HG02798 (cell line): Measurements from ENCODE around the gene GPC6.

Experiments
- ATAC-seq: cut with Tn5 transposase; IDR thresholded peaks from one replicate; pipeline ENCODE4 v1.9.1; 2021; ENCODE audit warnings: mild to moderate bottlenecking; ENCODE audit not compliant: unreplicated experiment, poor library complexity

GPC6 gene

DNA sequence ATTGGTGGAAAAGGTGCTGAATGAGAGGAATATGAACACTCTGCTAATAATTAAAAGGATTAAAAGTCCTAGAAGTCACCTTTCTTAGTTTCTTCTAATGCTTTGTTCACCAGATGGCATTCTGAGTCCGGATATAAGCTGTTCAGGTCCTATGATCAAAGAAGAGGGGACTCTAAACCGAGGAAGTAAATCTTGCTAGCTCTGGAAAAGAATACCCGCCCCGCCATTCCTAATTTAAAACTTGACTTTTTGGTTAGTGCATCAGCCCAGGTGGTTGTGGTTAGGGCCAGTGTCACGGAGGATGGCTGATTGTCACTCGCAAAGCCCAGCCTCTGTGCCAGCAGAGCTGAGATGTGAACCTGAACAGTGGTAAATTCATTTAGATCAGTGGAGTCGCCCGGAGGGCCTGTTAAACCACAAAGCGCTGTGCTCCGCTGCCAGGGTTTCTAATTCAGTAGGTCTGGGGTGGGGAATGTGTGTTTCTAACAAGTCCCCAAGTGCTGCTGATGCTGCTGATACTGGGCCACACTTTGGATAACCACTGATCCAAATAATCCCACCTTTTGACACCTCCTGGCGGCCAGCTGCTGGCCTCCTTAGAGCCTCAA lies 827.5 kb downstream of the GPC6 start:
- no peak for ATAC-seq

GRCh38 chr13:94056362-94056990 lies 829.9 kb downstream of the GPC6 start:
- no peak for ATAC-seq

- ATAC-seq = no peak
These were observed 831.1 kb downstream of the GPC6 start for GRCh38 chr13:94057618-94058186.

DNA sequence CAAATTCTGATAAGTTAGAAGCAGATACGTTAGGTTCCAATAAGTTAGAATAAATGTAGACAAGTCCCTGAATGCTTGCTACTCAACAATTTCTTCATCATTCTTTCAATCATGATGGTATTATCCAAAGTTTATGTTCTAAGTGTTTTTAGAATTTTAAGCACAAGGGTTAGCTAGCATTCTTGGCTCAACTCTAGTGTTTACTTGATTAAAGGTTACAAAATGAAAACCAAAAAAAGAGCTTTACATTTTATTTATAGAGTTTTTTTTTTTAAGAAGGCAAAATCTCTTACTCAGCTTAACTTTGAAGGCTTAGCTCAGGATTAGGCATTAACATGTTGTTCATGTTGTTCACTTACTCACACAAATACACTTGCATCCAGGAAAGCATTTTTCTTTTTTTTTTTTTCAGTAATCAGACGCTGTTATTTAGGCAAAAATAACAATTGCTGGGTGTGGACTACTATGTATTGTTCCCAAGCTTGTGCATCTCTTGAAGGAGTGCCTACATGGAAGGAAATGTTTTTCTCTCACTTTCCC lies 832.3 kb downstream of the GPC6 start:
- no peak for ATAC-seq

GRCh38 chr13:94061301-94061700 lies 834.7 kb downstream of the GPC6 start:
- no peak for ATAC-seq

GRCh38 chr13:94063096-94063495 lies 836.5 kb downstream of the GPC6 start:
- ATAC-seq = no peak

DNA sequence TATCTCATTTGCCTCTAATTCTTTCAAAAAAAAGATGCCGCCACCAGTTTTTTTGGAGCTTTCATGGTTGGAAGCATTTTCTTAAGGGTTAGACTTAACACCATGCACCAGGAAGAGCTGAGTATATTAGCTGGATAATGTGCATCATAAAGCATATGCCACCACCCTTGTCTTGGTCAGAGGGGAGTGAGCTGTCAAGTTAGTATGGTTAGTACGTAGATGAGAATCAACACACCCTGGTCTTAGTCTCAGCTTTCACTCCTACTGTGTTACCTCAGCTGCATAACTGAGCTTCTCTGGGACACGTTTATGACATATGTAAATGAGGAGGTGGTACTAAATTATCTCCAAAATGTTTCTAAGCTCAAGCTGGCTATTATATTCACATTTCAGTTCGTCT lies 837.2 kb downstream of the GPC6 start:
- ATAC-seq = no peak

DNA sequence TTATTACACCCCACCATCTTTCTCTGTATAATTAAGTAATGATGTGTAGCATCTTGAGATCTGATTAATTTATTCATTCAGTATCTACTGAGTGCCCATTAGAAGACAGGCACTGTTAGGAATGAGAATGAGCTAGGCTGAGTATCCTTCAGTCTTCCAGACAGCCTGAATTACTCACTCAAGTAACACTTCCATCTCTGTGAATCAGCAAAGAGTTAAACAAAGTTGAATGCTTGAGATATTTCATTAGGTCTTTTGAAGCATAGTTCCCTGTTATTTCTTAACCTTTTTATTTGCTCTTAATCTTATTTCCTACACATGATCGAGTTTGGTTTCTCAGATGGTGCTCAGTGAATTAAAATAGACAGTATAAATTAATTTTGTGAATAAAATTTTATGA lies 839.1 kb downstream of the GPC6 start:
- ATAC-seq = no peak

DNA sequence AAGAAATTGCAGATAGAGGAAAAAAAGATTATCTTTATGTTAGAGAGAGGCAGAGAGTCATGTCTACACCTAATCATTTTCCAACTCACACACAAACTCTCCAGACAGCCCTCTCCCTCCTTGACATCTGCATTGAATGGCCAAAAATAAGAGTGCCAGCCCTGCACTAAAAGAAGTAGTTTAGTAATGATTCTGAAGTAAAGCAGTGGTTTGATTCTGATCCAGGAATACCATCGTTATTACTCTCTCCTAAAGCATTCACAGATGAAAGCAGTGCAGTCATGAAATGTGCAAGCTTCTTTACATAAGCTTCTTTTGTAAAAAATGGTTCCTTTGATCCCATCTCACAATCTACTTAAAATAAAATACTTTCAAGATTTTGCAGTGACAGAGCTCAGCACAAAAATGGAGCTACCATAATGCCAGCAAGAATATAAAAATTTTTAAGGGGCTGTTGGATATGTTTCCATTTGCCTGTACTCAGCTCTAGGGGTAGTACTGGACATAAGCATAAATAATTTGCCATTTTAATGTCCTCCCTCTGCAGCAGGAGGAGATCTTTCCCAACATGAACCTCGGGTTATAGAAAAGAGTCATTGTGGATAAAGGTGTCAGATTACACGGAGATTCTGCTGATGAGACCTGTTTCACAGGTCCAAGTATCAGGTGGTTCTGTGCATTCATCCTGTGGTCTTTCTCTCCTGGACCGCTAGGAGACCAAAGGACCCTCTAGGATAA lies 846.6 kb downstream of the GPC6 start:
- ATAC-seq = no peak

- ATAC-seq = no peak
These were observed 853.3 kb downstream of the GPC6 start for GRCh38 chr13:94079876-94080275.

DNA sequence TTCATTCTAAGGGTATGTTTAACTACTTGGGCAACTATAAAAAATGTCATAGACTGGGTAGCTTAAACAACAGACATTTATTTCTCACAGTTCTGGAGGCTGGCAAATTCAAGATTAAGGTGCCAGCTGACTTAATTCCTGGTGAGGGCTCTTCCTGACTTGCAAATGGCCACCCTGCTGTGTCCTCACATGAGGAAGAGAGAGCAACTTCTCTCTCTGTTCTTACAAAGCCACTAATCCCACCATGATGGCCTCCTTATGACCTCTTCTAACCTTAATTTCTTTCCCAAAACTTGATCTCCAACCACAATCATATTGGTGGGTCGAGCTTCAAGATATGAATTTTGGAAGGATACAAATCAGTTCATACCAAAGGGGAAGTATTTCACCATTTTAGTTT lies 853.9 kb downstream of the GPC6 start:
- ATAC-seq = no peak

GRCh38 chr13:94087100-94087499 lies 860.5 kb downstream of the GPC6 start:
- ATAC-seq = no peak

DNA sequence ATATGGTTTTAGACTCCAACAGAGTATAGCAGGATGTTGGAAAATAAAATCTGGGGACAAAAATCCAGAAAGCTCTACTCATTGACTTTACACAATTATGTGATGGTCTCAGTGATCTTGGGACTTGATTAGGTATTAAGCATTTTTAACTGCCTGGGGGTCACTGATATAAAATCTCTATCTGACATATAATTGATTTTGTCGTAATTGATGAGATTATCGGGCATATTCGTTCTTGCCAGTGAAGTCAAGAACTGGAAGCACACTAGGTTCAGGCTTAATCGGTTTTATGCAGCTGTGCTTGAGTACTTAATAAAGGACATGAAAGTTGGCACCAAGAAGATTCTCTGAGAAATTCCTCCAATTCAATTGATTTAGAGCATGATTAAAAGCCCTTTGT lies 862.1 kb downstream of the GPC6 start:
- ATAC-seq = no peak

DNA sequence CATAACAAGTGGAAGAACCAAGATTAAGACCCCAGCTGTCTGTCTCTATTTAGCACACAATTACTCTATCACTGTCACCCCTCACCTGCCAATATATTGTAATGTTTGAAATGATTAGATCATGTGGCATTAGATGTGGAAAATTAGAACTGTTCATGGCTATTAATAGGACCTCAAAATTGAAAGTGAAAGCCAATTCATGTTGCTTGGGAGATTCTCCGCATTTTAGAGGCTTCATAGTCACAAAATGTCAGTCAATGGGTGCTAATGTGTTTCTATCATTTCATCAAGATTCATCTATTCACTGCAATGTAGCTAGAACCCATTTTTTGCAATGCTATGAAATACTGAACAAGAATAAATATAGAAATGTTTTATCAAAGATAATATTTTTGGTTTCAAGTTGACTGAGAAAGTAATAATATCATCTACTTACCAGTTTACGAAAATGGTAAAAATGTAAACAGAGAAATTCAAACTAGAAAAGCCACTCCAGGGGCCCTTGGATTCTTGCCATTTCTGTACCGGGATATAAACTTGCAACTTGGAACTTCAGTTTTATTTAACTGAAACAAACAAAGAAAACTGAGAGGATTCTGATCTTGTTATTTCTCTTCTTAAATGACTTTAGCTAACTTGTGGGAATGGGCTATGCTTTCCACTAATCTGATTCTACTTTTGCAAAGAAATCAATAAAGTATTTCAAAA lies 864.3 kb downstream of the GPC6 start:
- no peak for ATAC-seq

DNA sequence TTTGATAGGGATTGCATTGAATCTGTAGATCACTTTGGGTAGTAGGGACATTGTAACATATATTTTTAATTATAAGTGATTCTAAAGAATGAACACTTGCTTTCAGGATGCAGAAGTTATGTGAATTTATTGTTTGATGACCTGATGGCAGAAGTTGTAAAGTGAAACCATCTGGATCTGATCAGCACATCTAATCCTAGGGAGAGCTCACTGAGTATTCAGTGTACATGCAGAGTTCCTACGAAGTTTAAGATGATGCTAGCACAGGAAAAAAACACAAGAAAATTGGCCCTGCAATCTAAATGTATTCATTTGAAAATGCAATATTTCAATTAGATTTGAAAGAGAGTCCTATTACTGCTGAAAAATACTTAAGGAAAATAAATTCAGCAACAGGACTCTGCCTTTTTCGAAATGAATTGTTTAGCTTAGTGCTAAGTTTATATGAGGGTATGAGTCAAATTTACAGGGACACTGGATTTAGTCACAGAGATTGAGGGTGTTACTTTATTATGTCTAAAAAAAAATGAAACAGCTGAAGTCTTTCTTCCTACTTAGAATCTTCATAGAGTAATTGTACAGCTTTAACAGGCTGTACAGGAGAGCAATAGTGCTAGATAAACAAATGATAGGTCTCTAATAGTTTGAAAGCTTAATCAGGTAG lies 867.2 kb downstream of the GPC6 start:
- no peak for ATAC-seq

DNA sequence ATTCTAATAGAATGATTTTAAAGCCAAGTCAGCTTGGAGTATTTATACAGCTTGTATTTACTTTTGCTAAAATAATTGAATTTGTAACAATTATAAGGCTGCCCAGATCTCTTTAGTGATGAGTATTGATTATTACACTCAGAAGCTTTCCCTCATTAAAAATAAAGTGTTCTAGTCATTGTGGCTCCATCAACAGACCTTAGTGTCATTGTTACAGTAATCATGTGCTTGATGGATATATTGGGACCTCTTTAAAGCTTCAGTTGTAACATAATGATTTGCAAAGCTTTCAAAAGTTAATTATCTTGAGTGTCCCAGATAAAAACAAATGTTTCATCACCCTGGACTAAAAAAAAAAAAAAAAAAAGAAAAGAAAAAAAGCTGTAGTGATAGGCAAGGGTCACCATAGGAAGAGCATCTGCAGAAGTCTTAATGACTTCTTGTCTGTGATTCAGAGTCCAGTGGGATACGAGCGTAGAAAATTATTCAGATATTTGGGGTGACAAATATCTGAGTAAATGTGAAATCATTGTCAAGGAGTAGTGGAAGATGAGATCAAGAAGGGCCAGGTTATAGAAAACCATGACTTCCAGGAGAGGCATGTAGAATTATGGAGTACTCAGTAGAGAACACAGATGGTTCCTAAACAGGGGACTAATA lies 883.2 kb downstream of the GPC6 start:
- no peak for ATAC-seq

DNA sequence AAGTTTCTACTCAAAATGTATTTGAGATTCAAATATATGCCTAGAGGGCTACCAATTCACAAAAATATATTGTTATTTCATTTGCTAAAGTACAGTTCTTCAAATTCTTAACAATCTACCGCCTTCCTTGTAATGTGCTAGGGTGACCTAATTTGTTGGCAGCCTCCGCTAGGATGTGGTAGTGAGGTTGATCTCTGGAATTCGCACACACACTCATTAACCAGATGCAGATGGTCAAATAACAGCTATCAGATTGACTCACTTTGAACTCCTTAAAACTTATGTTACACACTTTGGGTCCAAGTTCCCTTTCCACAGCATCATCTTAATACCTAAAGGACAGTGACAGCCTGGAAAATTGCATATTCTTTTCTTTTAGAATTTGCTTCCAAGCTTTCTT lies 885.6 kb downstream of the GPC6 start:
- ATAC-seq = no peak

- no peak for ATAC-seq
These were observed 886.1 kb downstream of the GPC6 start for GRCh38 chr13:94112731-94113130.

GRCh38 chr13:94113245-94113644 lies 886.6 kb downstream of the GPC6 start:
- ATAC-seq = no peak

DNA sequence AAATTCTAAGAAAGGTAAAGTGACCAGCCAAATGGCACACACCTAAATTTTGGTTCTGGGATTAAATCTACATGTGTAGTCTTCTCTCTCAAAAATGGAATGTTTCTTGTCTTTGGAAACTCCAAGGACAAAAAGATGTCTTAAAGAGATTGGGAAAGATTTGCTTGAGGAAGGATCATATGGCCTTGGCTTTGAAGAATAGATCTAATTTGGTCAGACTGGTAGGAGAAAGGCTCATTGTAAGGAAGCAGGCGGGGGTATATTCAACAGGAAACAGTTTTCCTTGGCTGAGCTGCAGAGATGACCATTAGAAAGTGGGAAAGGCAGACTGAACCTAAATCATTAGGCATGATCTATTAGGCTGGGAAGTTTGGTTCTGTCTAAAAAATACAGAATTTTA lies 887.6 kb downstream of the GPC6 start:
- ATAC-seq = no peak
